GM21529 (cell line): ENCODE data around the gene PSMD13.

Experiments used
- ATAC-seq: cut with Tn5 transposase; IDR thresholded peaks from one replicate; pipeline ENCODE4 v1.9.1; 2021; ENCODE audit not compliant: unreplicated experiment

Gene PSMD13

DNA sequence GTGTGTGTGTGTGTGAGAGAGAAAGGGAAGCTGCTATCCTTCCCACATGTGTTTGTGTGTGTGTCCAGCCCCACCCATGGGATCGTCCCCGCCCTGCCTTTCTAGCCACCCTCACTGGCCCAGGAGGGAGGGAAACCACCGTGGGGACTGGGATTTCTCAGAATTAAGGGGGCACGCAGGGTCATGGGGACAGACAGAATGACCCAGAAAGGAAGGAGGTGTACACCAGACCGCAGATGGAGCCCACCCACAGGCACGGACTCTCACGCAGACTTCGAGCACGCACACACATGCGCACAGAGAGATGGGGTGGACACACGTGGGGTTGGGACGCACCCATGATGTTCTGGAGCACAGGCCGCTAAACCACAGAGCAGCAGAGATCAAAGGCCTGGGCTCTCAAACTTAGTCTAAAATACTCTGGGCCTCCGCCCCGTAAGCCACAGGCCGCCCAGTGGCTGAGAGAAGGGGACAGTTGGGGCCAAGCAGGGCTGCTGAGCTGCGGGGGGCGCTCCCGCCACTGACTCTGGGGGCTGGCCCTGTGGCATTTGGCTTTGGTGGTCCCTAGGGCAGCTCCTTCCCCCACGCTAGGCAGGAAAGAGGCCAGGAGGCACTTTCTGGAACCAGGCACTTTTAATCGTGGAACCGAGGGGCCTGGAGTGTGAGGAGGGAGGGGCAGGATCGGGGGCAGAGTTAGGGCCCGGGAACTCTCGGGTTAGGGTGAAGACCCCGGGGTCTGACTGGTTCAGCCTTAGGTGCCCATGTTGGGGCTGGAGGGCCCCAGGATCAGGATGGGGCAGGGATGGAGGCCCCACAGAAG is 61.0 kb downstream of the PSMD13 start:
- no peak for ATAC-seq

DNA sequence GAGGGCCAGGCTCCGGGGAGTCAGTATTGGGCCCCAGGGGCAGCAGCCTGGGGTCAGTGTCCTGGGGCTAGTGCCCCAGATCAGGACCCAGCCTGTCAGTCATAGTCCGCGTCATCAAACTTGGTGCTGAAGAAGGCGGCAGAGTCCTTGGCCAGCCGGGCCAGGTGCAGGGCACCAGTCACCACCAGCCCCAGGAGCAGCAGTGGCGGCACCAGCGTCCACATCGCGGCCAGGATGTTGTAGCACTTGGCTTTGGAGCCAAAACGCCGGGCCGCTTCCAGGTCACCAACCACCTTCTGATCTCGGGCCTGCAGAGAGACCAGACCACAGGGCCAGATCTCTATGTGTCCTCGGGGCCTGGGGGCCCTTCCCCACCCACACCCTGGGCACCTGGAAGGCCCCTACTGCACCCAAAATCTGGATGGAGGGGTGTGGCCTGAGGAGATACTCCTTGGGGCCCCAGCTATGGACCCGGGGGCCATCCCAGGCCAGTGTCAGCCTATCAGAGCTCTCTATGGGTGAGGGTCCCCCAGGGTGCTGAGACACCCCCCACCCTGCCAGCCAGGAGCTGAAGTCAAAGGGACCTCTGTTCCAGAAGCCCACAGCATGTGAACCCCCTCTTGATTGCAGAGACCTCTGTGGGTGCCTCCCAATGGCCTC is 61.8 kb downstream of the PSMD13 start:
- ATAC-seq = no peak

GRCh38 chr11:299081-299891 is 62.5 kb downstream of the PSMD13 start, which contains the start of gene IFITM5:
Gene IFITM5 (minus strand): TSS chr11:299526. CDS start chr11:299490, 36 bp downstream.
- ATAC-seq = no peak

- no peak for ATAC-seq
These were observed 63.4 kb downstream of the PSMD13 start for GRCh38 chr11:299951-300735.
